Measurements from ENCODE around the gene CLPSL2.

Gene CLPSL2

DNA sequence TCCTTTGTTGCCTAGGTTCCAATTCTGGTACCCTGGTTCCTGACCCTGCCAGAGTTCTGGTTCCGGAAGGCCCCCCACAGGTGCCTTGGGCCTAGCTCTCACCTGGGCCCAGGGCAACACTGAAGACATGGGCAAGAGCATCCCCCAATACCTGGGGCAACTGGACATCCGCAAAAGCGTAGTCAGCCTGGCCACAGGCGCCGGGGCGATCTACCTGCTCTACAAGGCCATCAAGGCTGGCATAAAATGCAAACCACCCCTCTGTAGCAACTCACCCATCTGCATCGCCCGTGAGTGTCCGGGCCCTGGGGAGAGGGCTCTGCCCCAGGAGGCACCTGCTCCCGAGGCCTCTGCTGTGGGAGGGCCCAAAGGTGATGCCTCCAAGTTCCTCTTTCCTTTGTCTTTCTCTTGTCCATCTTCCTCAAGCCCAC, 39.4 kb upstream of the CLPSL2 start, which contains the start of gene ARMC12:
TSS of gene ARMC12 (plus strand) at position 51 of the 431 bp plus-strand sequence. CDS start at position 128, 77 bp downstream.
- Histone ChIP-seq H3K27me3 (ENCODE audit: insufficient read depth, insufficient read length) (no peaks in the 10 kb centered on the region), H3K4me3 (ENCODE audit: insufficient read length, low read depth) (no peak within 1 kb of the TSS), H3K36me3 (ENCODE audit: insufficient read depth, insufficient read length, low read length) (no peaks in the 10 kb centered on the region), H3K9me3 (ENCODE audit: insufficient read depth, low read length) (no peaks in the 10 kb centered on the region), H3K9ac (ENCODE audit: insufficient read length, low read depth) (peak within 1 kb of the TSS; percentile 28), H3K4me1 (ENCODE audit: insufficient read depth, insufficient read length) (peaks cover 13% of the 10 kb centered on the region)
- no peak for TF ChIP-seq YY1 (IDR thresholded peaks at IDR 0.05; ENCODE audit: insufficient read depth, insufficient read length)
- no peak for TF ChIP-seq SUZ12 (IDR thresholded peaks at IDR 0.05; ENCODE audit: extremely low read depth, insufficient read depth, insufficient read length)
- no peak for TF ChIP-seq ZNF274 (IDR thresholded peaks at IDR 0.05; ENCODE audit: low read depth, low read length)
- DNase-seq (ENCODE audit: low read depth, low spot score), result no peak

- Histone ChIP-seq H3K27me3 (ENCODE audit: insufficient read depth, insufficient read length) (no peaks in the 10 kb centered on the region), H3K4me3 (ENCODE audit: insufficient read length, low read depth) (no peak overlapping the region), H3K36me3 (ENCODE audit: insufficient read depth, insufficient read length, low read length) (no peaks in the 10 kb centered on the region), H3K9ac (ENCODE audit: insufficient read length, low read depth) (no peak overlapping the region), H3K4me1 (ENCODE audit: insufficient read depth, insufficient read length) (peaks cover 13% of the 10 kb centered on the region), H3K9me3 (ENCODE audit: insufficient read depth, low read length) (no peaks in the 10 kb centered on the region)
- TF ChIP-seq ZNF274 (IDR thresholded peaks at IDR 0.05; ENCODE audit: low read depth, low read length) (no peak), YY1 (IDR thresholded peaks at IDR 0.05; ENCODE audit: insufficient read depth, insufficient read length) (no peak), SUZ12 (IDR thresholded peaks at IDR 0.05; ENCODE audit: extremely low read depth, insufficient read depth, insufficient read length) (no peak)
- no peak for DNase-seq (ENCODE audit: low read depth, low spot score)
Observed at GRCh38 chr6:35737413-35738211, 38.8 kb upstream of the CLPSL2 start.

- no peak overlapping the region for H3K4me3 ChIP-seq (ENCODE audit: insufficient read length, low read depth)
- H3K9me3 ChIP-seq (ENCODE audit: insufficient read depth, low read length), result no peaks in the 10 kb centered on the region
- no peak for TF ChIP-seq YY1 (IDR thresholded peaks at IDR 0.05; ENCODE audit: insufficient read depth, insufficient read length)
- TF ChIP-seq ZNF274 (IDR thresholded peaks at IDR 0.05; ENCODE audit: low read depth, low read length), result no peak
- no peak for TF ChIP-seq SUZ12 (IDR thresholded peaks at IDR 0.05; ENCODE audit: extremely low read depth, insufficient read depth, insufficient read length)
- no peaks in the 10 kb centered on the region for H3K36me3 ChIP-seq (ENCODE audit: insufficient read depth, insufficient read length, low read length)
- DNase-seq (ENCODE audit: low read depth, low spot score), result no peak
- no peaks in the 10 kb centered on the region for H3K27me3 ChIP-seq (ENCODE audit: insufficient read depth, insufficient read length)
- H3K4me1 ChIP-seq (ENCODE audit: insufficient read depth, insufficient read length), result peaks cover 15% of the 10 kb centered on the region
- peak overlapping the region; percentile 46 for H3K9ac ChIP-seq (ENCODE audit: insufficient read length, low read depth)
Observed at GRCh38 chr6:35739645-35740524, 36.5 kb upstream of the CLPSL2 start.

DNA sequence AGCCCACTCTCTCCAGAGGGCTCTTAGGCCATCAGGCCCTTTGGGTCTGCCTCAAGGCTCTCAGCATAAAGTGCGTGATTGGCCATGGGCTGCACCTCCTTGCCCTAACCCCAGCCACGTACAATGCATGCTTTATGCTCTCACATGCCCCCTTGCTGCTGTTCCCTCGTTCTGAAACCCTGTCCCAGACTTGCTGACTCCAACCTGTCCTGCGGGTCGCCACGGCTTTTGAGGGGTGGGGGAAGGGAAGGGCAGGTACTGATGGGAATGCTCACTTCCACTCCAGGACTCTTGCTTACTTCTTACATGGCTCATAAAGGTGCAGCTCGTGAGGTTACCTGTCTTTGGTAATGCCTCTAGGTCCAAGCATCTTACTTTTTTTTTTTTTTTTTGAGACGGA, 33.6 kb upstream of the CLPSL2 start:
- TF ChIP-seq ZNF274 (IDR thresholded peaks at IDR 0.05; ENCODE audit: low read depth, low read length) (no peak), SUZ12 (IDR thresholded peaks at IDR 0.05; ENCODE audit: extremely low read depth, insufficient read depth, insufficient read length) (no peak), YY1 (IDR thresholded peaks at IDR 0.05; ENCODE audit: insufficient read depth, insufficient read length) (no peak)
- Histone ChIP-seq H3K9ac (ENCODE audit: insufficient read length, low read depth) (no peak overlapping the region), H3K4me1 (ENCODE audit: insufficient read depth, insufficient read length) (peaks cover 8% of the 10 kb centered on the region), H3K9me3 (ENCODE audit: insufficient read depth, low read length) (peaks cover 8% of the 10 kb centered on the region), H3K27me3 (ENCODE audit: insufficient read depth, insufficient read length) (no peaks in the 10 kb centered on the region), H3K36me3 (ENCODE audit: insufficient read depth, insufficient read length, low read length) (no peaks in the 10 kb centered on the region), H3K4me3 (ENCODE audit: insufficient read length, low read depth) (no peak overlapping the region)
- no peak for DNase-seq (ENCODE audit: low read depth, low spot score)

DNA sequence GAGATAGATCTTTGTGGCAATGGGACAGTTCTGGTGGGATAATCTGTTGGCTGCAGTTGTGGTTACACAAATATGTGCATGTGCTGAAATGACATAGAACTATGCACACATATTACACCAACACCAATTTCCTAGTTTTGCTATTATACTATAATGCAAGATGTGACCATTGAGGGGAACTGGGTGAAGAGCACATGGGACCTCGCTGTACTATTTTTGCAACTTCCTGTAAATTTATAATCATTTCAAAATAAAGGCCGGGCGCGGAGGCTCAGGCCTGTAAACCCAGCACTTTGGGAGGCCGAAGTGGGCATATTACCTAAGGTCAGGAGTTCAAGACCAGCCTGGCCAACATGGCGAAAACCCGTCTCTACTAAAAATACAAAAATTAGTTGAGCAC, 30.9 kb upstream of the CLPSL2 start:
- Histone ChIP-seq H3K36me3 (ENCODE audit: insufficient read depth, insufficient read length, low read length) (no peaks in the 10 kb centered on the region), H3K4me3 (ENCODE audit: insufficient read length, low read depth) (no peak overlapping the region), H3K4me1 (ENCODE audit: insufficient read depth, insufficient read length) (peaks cover 6% of the 10 kb centered on the region), H3K27me3 (ENCODE audit: insufficient read depth, insufficient read length) (no peaks in the 10 kb centered on the region), H3K9ac (ENCODE audit: insufficient read length, low read depth) (no peak overlapping the region), H3K9me3 (ENCODE audit: insufficient read depth, low read length) (peaks cover 17% of the 10 kb centered on the region)
- no peak for DNase-seq (ENCODE audit: low read depth, low spot score)
- no peak for TF ChIP-seq SUZ12 (IDR thresholded peaks at IDR 0.05; ENCODE audit: extremely low read depth, insufficient read depth, insufficient read length)
- TF ChIP-seq YY1 (IDR thresholded peaks at IDR 0.05; ENCODE audit: insufficient read depth, insufficient read length), result no peak
- no peak for TF ChIP-seq ZNF274 (IDR thresholded peaks at IDR 0.05; ENCODE audit: low read depth, low read length)

DNA sequence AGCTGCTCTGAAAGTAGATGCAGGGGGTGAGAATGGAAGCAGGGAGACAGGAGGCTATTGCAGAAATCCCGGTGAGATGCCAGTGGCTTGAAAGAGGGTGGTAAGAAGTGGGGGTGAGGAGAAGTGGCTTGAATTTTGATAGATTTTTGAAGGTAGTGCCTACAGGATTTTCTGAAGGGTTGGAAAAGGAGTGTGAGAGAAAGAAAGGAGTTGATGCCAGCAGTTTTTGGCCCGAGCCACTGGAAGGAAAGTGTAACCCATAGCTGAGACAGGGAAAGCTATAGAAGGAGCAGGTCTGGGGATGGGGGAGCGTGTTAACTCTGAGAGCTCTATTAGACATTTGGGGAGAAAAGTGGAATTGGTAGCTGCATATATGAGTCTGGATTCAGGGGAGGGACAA, 29.9 kb upstream of the CLPSL2 start:
- Histone ChIP-seq H3K27me3 (ENCODE audit: insufficient read depth, insufficient read length) (no peaks in the 10 kb centered on the region), H3K4me1 (ENCODE audit: insufficient read depth, insufficient read length) (peaks cover 6% of the 10 kb centered on the region), H3K4me3 (ENCODE audit: insufficient read length, low read depth) (no peak overlapping the region), H3K36me3 (ENCODE audit: insufficient read depth, insufficient read length, low read length) (no peaks in the 10 kb centered on the region), H3K9me3 (ENCODE audit: insufficient read depth, low read length) (peaks cover 17% of the 10 kb centered on the region), H3K9ac (ENCODE audit: insufficient read length, low read depth) (no peak overlapping the region)
- TF ChIP-seq SUZ12 (IDR thresholded peaks at IDR 0.05; ENCODE audit: extremely low read depth, insufficient read depth, insufficient read length) (no peak), YY1 (IDR thresholded peaks at IDR 0.05; ENCODE audit: insufficient read depth, insufficient read length) (no peak), ZNF274 (IDR thresholded peaks at IDR 0.05; ENCODE audit: low read depth, low read length) (no peak)
- DNase-seq (ENCODE audit: low read depth, low spot score), result no peak

DNA sequence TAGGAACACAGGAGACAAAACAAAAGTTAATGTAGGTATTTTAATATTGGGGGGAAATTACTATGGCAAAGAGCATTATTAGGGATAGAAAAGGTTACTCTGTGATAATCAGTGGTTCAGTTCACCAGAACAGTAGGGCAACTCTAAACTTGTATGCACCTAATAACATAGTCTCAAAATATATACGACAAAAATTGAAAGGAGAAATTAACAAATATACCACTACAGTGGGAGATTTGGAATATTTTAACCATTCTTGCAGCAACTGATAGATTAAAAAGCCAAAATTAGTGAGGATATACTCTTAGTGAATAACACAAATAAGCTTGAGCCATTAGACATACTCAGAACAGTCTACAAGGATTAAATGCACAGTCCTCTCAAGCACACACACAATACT, 28.5 kb upstream of the CLPSL2 start:
- Histone ChIP-seq H3K9ac (ENCODE audit: insufficient read length, low read depth) (no peak overlapping the region), H3K36me3 (ENCODE audit: insufficient read depth, insufficient read length, low read length) (no peaks in the 10 kb centered on the region), H3K27me3 (ENCODE audit: insufficient read depth, insufficient read length) (no peaks in the 10 kb centered on the region), H3K4me1 (ENCODE audit: insufficient read depth, insufficient read length) (peaks cover 3% of the 10 kb centered on the region), H3K4me3 (ENCODE audit: insufficient read length, low read depth) (no peak overlapping the region), H3K9me3 (ENCODE audit: insufficient read depth, low read length) (peaks cover 17% of the 10 kb centered on the region)
- no peak for DNase-seq (ENCODE audit: low read depth, low spot score)
- TF ChIP-seq SUZ12 (IDR thresholded peaks at IDR 0.05; ENCODE audit: extremely low read depth, insufficient read depth, insufficient read length) (no peak), YY1 (IDR thresholded peaks at IDR 0.05; ENCODE audit: insufficient read depth, insufficient read length) (no peak), ZNF274 (IDR thresholded peaks at IDR 0.05; ENCODE audit: low read depth, low read length) (no peak)

All from NT2/D1 (cell line).